Lung (tissue), 12 donors: ENCODE measurements around the gene GFI1. TPM values are rescaled to one million over a fixed set of nuclear protein-coding genes. Genes with fewer than 3 reads are reported as not detected.

Experiments used
- ATAC-seq: fragments of 200-7000 bp; cut with Tn5 transposase; one replicate; pipeline ENCODE4 v1.9.1; 2020; ENCODE audit warnings: moderate number of reproducible peaks; ENCODE audit not compliant: insufficient read depth, low FRiP score
- DNase-seq, 3 donors: peaks; one replicate each; pipeline ENCODE4 v3.0.0-alpha.2; 2013 to 2017
- H3K27ac ChIP-seq, 2 donors: one replicate each; pipeline ENCODE4 v1.5.1; 2013; ENCODE audit warnings: mild to moderate bottlenecking in 2 of 2, moderate library complexity in 2 of 2, control low read depth in 1 of 2, inconsistent platforms in 1 of 2, low read depth in 1 of 2, low read length in 1 of 2
- H3K27me3 ChIP-seq, 3 donors: one replicate each; pipeline ENCODE4 v1.5.1; 2013; ENCODE audit warnings: low read length in 2 of 3; ENCODE audit not compliant: control insufficient read depth in 3 of 3, insufficient read depth in 3 of 3
- H3K36me3 ChIP-seq, 4 donors: one replicate each; pipeline ENCODE4 v1.5.1; 2013; ENCODE audit warnings: low read length in 4 of 4, mild to moderate bottlenecking in 1 of 4, moderate library complexity in 1 of 4; ENCODE audit not compliant: control insufficient read depth in 4 of 4, insufficient read depth in 4 of 4
- H3K4me1 ChIP-seq, 5 donors: one replicate each; pipeline ENCODE4 v1.5.1; 2013; ENCODE audit warnings: low read length in 5 of 5, mild to moderate bottlenecking in 2 of 5, moderate library complexity in 1 of 5; ENCODE audit not compliant: control insufficient read depth in 5 of 5, insufficient read depth in 5 of 5
- H3K4me3 ChIP-seq: one replicate; pipeline ENCODE4 v1.5.1; 2013; ENCODE audit warnings: mild to moderate bottlenecking, control low read depth, moderate library complexity
- H3K9ac ChIP-seq, 2 donors: one replicate each; pipeline ENCODE4 v1.5.1; 2013; ENCODE audit warnings: low read length in 2 of 2, control low read depth in 1 of 2; ENCODE audit not compliant: insufficient read depth in 1 of 2
- H3K9me3 ChIP-seq, 4 donors: one replicate each; pipeline ENCODE4 v1.5.1; 2013; ENCODE audit warnings: low read length in 3 of 4, mild to moderate bottlenecking in 1 of 4, moderate library complexity in 1 of 4; ENCODE audit not compliant: control insufficient read depth in 4 of 4, insufficient read depth in 3 of 4
- WGBS, 2 donors: extraction: QIAGEN DNeasy Blood & Tissue Kit; methylation state at CpG; one replicate each; pipeline ENCODE4 v1.1.7; 2013; 5-methylcytosine and 5-hydroxymethylcytosine counted together
- polyA plus RNA-seq, 2 donors: library from polyadenylated mRNA; stranded (reverse); fragments of 200-250 nt; gene quantifications; one replicate each; pipeline ENCODE4 v1.2.1, GENCODE V29; 2013
- total RNA-seq, 2 donors: library from RNA; depleted of rRNA in 1 of 2; stranded (reverse); fragments of >200 nt in 1 of 2; gene quantifications; one replicate each; pipeline ENCODE4 v1.2.1, GENCODE V29; 2014 to 2021
- TF ChIP-seq, protein P1 (sequence below): IDR thresholded peaks from 2 replicates; pipeline ENCODE4 v1.5.1; 2012; ENCODE audit warnings: mild to moderate bottlenecking; ENCODE audit errors: control extremely low read depth, extremely low read depth
- donor health status: control.
- donor health status: control.
- donor health status: Bipolar disorder and iron deficiency.
- donor health status: healthy.
- donor health status: DM: yes; HTN: yes; CAD: no.

The GFI1 gene
- total and polyA plus RNA-seq, 4 donors, result 0.59 to 2.5 (median 1.9) TPM

DNA sequence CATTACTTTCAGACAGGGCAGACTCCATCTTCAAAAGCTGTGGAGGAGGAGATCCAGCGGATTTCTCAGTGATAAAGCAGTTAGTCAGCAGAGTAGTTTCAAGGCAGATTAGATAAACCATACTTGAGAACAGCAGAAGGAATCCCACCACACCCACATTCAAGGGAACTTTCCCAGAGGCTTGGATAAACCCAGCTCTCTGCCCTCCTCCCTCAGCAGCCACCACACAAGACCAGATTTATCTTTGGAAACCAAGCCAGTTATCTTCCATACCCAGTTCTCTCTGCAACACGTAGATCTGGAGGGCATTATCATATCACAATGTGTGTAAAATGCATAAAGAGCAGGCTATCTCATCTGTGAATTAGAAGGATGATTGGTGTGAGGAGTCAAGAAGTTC lies 40.2 kb downstream of the GFI1 start:
- Histone ChIP-seq H3K4me1 (peaks cover 0 to 3% (median 0%) of the 10 kb centered on the region in 5 donors), H3K9ac (no peak overlapping the region), H3K36me3 (no peaks in the 10 kb centered on the region), H3K27me3 (no peaks in the 10 kb centered on the region), H3K9me3 (peaks cover 0 to 2% (median 0%) of the 10 kb centered on the region in 4 donors), H3K27ac (no peak overlapping the region), H3K4me3 (no peak overlapping the region)
- ATAC-seq (no peak), DNase-seq (no peak)
- WGBS, 2 donors, result 60 to 85% methylated on average over 2 of the region's 2 CpGs
- TF ChIP-seq, protein P1, sequence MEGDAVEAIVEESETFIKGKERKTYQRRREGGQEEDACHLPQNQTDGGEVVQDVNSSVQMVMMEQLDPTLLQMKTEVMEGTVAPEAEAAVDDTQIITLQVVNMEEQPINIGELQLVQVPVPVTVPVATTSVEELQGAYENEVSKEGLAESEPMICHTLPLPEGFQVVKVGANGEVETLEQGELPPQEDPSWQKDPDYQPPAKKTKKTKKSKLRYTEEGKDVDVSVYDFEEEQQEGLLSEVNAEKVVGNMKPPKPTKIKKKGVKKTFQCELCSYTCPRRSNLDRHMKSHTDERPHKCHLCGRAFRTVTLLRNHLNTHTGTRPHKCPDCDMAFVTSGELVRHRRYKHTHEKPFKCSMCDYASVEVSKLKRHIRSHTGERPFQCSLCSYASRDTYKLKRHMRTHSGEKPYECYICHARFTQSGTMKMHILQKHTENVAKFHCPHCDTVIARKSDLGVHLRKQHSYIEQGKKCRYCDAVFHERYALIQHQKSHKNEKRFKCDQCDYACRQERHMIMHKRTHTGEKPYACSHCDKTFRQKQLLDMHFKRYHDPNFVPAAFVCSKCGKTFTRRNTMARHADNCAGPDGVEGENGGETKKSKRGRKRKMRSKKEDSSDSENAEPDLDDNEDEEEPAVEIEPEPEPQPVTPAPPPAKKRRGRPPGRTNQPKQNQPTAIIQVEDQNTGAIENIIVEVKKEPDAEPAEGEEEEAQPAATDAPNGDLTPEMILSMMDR, result no peak

- Histone ChIP-seq H3K9me3 (peaks cover 0 to 2% (median 0%) of the 10 kb centered on the region in 4 donors), H3K9ac (no peak overlapping the region), H3K36me3 (no peaks in the 10 kb centered on the region), H3K27ac (no peak overlapping the region), H3K27me3 (no peaks in the 10 kb centered on the region), H3K4me3 (no peak overlapping the region), H3K4me1 (peaks cover 0 to 3% (median 0%) of the 10 kb centered on the region in 5 donors)
- TF ChIP-seq, protein P1, result no peak
- 94 to 97% methylated on average over 2 of the region's 2 CpGs for WGBS, 2 donors
- no peak for ATAC-seq
- DNase-seq, result no peak
Observed at GRCh38 chr1:92445865-92446264, 40.9 kb downstream of the GFI1 start.

DNA sequence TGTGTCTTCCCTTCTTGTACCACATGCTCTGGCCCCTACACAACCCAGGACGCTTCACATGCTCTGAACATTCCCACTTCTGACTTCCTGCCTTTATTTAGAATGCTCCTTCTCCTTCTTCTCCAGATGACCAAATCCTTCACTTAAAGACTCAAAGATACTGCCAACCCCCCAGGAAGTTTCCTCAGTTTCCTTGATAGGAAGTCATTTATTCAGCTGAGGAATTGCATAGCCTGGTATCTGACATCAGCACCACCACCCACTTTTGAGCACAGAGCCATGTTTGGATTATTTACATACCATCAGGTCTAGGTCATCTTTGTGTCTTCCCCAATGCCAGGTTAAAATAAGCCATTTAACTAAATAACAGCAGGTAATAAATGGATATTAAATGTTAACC lies 42.4 kb downstream of the GFI1 start:
- peaks cover 0 to 2% (median 0%) of the 10 kb centered on the region in 4 donors for H3K9me3 ChIP-seq
- no peak overlapping the region for H3K27ac ChIP-seq
- no peaks in the 10 kb centered on the region for H3K36me3 ChIP-seq
- peaks cover 0 to 3% (median 0%) of the 10 kb centered on the region in 5 donors for H3K4me1 ChIP-seq
- TF ChIP-seq, protein P1, result no peak
- H3K4me3 ChIP-seq, result no peak overlapping the region
- DNase-seq (no peak), ATAC-seq (no peak)
- H3K27me3 ChIP-seq, result no peaks in the 10 kb centered on the region
- 53 to 65% methylated on average over 1 of the region's 1 CpG for WGBS, 2 donors
- no peak overlapping the region for H3K9ac ChIP-seq

- WGBS, 2 donors, result 48 to 51% methylated on average over 3 of the region's 3 CpGs
- TF ChIP-seq, protein P1, result no peak
- Histone ChIP-seq H3K27ac (no peak overlapping the region), H3K4me1 (peaks cover 0 to 3% (median 0%) of the 10 kb centered on the region in 5 donors), H3K9me3 (peaks cover 0 to 2% (median 0%) of the 10 kb centered on the region in 4 donors), H3K4me3 (no peak overlapping the region), H3K27me3 (no peaks in the 10 kb centered on the region), H3K9ac (no peak overlapping the region), H3K36me3 (no peaks in the 10 kb centered on the region)
- ATAC-seq (no peak), DNase-seq (no peak)
Observed at GRCh38 chr1:92443893-92444292, 42.8 kb downstream of the GFI1 start.
